Activated CD8-positive, alpha-beta memory T cell treated with anti-CD3 and anti-CD28 coated beads for 48 hours (primary cell): ENCODE results near the gene TNFRSF14.
A peak's percentile ranks its signal among the peaks of the same experiment; 100 is the strongest.

Source experiments
- DNase-seq, 3 experiments: peaks; one replicate each; pipeline ENCODE4 v3.0.0-alpha.2; 2020; ENCODE audit warnings: low read depth in 2 of 3, low spot score in 2 of 3

Gene TNFRSF14

DNA sequence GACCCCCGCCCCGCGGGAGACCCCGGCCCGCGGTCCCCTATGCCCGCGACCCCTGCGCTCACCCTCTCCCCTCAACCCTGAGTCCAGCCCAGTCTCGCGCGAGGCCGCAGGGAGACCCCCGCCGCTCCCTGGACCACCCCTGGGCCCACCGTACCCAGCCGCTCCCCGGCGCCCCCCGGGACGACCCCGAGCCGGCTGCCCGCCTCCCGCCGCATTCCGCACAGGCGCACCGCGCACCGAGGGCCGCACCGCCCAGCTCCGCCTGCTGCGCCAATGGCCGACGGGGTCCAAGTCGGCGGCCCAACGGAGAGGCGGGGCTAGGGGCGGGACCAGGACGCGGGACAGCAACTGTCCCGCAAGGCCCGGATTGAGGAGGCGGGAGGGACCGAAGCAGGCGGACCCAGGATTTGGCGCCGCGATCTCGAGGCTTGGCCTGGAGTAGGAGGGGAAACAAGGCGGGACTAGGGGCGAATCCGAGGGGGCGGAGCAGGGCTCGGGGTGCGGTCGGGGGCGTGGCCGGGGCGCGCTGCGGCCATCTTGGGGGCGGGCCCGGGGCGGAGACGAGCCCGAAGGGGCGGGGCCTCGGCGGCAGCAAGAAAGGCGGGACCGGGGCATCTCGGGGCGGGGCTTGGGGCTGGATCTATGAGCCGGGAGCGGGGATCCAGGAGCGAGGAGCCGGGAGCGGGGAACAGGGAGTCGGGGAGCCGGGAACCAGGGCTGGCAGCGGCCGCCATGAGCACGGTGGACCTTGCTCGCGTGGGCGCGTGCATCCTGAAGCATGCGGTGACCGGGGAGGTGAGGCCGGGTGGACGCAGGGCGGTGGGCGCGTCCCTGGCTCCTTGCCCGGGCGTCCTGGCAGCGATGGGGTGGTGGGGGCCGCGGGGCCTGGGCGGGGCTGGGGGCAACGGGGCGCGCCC lies 30.2 kb downstream of the TNFRSF14 start, which contains the start of gene PRXL2B:
PRXL2B (plus strand) TSS at position 624 of the 917 bp plus-strand sequence; CDS start at position 733, 109 bp downstream.
- peak; percentile 96 to 98 (median 98) for DNase-seq

GRCh38 chr1:2587071-2587859 lies 31.1 kb downstream of the TNFRSF14 start:
- no peak for DNase-seq

GRCh38 chr1:2587860-2588571 lies 31.8 kb downstream of the TNFRSF14 start:
- DNase-seq, result no peak

- no peak for DNase-seq
Observed at GRCh38 chr1:2588661-2589430, 32.7 kb downstream of the TNFRSF14 start.

- DNase-seq, result no peak
Observed at GRCh38 chr1:2589431-2590232, 33.5 kb downstream of the TNFRSF14 start.

DNA sequence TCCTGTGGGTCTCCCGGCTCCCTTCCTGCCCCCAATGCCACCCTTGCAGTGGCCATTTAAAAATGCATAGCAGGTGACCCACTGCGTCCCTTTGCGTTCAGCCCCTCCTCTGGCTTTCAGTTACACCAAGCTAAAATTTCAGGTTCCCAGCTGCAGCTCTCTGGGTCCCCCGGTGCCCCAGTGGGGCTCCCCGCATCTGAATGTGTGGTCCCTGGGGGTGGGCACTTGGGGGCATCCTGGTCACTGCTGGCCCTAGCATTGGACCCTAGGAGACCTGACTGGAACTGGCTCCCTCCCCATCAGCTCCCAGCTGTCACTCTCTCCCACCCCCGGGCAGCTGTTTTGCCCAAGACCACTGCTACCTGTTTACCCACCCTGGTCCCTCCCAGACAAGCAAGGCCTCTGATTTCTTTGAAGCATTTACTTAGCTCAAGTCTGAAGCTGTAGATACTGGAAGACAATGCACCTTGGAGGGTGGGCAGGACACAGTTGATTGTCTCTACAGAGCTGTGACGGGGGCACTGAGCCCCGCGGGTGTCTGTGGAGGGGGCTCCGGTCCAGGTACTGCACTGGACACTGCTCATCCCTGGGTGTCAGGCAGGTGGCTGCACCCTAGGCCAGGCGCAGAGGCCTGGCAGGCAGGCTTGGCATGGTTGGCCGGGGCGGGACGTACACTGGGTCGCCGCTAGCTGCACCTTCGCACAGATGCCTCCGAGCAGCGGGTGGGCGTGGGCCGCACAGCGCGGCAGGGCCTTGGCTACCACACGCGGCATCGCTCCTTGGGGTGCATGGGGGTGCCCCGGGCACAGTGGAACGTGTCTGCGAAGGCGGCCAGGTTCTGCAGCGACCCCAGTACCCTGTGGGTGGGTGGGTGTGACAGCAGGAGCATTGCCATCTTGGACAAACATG lies 34.3 kb downstream of the TNFRSF14 start:
- no peak for DNase-seq

GRCh38 chr1:2591233-2591580 lies 35.0 kb downstream of the TNFRSF14 start:
- DNase-seq, result no peak

DNA sequence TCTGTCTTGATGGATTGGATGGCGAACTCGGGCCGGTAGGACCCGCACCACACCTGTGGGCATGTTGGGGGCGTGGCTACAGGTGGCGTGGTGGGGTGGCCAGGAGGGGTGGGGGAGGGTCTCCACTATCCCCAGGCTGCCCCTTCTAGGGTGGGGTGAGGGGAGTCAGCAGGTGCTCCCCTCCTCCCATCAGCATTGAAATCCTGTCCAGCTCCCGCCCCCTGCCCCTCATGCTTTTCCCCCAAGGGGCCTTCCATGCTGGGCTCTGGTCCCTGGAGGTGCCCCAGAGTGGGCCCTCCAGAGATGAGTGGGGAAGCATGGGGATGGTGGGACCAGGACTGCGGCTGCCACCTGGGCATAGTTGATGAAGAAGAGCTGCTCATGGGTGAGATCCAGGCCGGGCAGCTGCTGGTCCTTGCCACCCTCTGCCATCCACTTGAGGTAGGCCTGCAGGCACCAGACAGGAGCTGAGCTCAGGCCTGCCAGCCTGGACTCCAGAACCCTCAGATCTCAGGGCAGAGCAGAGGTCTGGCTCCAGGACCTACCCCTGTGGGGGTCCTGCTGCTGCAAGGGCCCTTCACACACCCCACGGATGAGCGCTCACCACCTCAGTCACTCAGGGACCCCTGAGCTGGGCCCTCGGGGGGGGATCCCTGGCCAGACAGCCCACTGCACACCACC lies 35.5 kb downstream of the TNFRSF14 start:
- no peak for DNase-seq

DNA sequence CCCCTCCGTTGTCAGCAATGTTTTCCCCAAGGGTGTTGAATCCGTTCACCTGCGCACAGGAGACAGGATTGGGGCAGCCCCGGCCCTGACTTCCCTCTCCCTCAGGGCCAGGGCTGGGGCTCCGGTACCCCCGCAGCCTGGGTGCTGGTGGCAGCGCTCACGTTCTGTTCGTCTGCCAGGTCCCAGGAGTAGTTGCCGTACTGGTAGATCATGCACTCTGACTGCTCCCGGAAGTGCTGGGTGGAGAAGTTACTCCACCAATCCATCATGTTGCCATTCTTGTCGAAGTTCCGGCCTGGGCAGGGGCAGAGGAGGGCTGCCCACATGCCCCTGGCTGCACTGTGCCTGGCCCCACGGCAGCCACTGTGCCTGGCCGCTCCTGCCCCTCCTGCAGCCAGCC lies 36.5 kb downstream of the TNFRSF14 start:
- no peak for DNase-seq

DNA sequence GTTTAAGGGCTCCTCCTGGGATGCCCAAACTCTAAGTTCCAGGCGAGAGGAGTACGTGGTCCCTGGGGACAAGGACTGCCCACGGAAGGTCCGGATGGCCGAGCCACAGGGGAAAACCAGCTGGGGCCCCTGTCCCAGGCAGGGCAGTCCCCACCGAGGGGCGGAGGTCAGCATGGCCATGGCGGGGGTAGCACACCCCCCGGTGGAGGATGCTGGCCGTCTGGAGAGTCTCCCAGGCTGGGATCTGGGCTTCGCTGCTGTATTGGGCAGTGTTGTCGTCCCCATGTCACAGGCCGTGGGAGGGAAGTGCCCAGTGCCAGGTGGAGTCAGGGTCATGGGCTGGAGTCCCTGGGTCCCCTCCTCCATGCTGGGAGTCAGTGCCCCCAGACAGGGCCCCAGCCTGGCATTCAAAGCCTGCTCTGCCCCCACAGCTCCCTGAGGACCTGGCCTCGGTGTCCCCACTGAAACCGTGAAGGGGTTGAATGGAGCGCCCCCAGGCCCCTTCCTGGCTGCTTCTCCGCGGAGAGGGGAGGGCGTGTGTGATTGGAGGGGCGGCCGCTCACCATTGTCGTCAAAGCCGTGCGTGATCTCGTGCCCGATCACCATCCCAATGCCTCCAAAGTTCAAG lies 37.2 kb downstream of the TNFRSF14 start:
- no peak for DNase-seq

DNA sequence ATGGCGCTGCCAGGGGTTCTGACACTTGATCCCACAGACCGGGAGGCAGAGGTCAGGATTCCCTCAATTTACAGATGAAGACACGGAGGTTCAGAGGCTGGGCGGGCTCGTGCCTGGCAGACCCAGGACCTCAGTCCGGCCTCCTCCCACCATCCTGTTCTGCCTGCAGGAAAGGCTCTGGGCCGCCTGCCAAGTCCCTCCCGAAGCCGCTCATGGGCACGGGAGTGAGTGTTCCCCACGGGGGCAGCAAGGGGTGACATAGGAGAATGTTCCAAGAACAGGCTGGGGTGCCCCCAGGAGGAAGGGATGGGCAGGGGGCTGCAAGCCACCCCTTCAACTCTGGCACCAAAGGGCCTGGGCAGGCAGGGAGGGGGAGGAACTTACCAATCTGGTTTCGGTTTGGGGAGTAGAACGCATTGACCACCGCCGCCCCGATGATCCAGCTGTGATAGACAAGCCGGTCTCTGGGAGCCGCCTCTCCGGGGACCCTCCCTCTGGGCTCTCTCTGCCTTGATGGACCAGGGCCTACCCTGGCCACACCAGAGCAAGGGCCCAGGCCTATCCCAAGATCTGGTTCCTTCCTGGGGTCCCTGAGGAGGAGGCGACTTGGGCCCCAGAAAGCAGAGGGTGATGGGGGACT lies 38.0 kb downstream of the TNFRSF14 start:
- DNase-seq, result no peak

DNA sequence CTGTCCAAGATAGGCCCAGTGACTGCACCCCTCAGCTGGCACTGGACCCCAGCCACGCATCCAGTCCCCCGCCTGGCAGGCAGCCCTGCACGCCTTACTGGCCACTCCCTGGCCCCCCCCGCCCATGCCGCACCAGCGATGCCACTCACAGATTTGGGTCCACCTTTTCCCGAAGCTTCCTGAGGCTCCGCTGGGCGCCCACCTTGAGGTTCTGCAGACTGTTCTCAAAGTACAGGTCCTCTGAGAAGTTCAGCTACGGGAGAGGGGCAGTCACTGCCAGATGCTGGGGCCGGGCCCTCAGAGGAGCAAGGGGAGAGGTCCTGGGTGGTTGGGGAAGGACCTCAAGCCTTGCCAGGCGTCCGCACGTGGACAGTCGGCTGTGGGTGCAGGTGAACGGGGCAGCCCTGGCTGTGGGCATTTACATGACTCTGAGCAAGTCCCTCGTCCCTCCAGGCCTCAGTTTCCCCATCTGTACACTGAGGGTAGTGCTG lies 38.5 kb downstream of the TNFRSF14 start:
- no peak for DNase-seq

GRCh38 chr1:2595261-2595811 lies 39.2 kb downstream of the TNFRSF14 start:
- no peak for DNase-seq

GRCh38 chr1:2595812-2596529 lies 39.8 kb downstream of the TNFRSF14 start:
- no peak for DNase-seq

- DNase-seq, result no peak
Observed at GRCh38 chr1:2596530-2597333, 40.6 kb downstream of the TNFRSF14 start.
